Vagina (tissue), 2 donors: ENCODE data around the gene TMC5.

Experiments
- CTCF ChIP-seq, 3 experiments: fragments of 450-650 bp in 2 of 3; fragments of 200-600 bp in 1 of 3; sonication (generic) in 1 of 3; IDR thresholded peaks; one replicate each; pipeline ENCODE4 v1.5.1; 2017 to 2019; ENCODE audit warnings: antibody characterized with exemption in 3 of 3, mild to moderate bottlenecking in 2 of 3, moderate library complexity in 2 of 3
- POLR2A ChIP-seq, 2 donors: fragments of 450-650 bp; IDR thresholded peaks; one replicate each; pipeline ENCODE4 v1.6.1; 2017; ENCODE audit warnings: antibody characterized with exemption in 2 of 2, mild to moderate bottlenecking in 2 of 2, moderate library complexity in 2 of 2

GRCh38 chr16:19474617-19475016 lies 56.9 kb downstream of the TMC5 start:
- TF ChIP-seq POLR2A (IDR thresholded peaks at IDR 0.05) (no peak), CTCF (IDR thresholded peaks at IDR 0.05) (no peak)
